Endothelial cell of umbilical vein (primary cell): ENCODE measurements around the gene ELF4. TPM values are rescaled to one million over a fixed set of nuclear protein-coding genes. Genes with fewer than 3 reads are reported as not detected.

Experiments used
- BruUV-seq: library from RNA; stranded (reverse); fragments of 400-500 nt; replicated peaks from 2 replicates; lab custom pipeline; 2021; lab: Mats Ljungman, UMichigan
- CTCF ChIA-PET: fragments of 300-600, 350-600 bp; sonication (Branson Sonifier 250); formaldehyde crosslinking; loops from one replicate; lab custom pipeline; 2021; ENCODE audit warnings: antibody characterized with exemption, inconsistent platforms; lab: Charles Lee
- POLR2A ChIA-PET: fragments of 300-600, 350-600 bp; sonication (Branson Sonifier 250); formaldehyde crosslinking; loops from one replicate; lab custom pipeline; 2021; ENCODE audit warnings: antibody characterized with exemption, inconsistent platforms; lab: Charles Lee
- DNase-seq: peaks from one replicate; pipeline ENCODE4 v3.0.0-alpha.2; 2011; ENCODE audit warnings: low read depth, low spot score
- FAIRE-seq: peaks from 2 replicates; lab custom pipeline; 2011; peaks lifted over from hg19 to GRCh38; lab: Jason Lieb, UNC
- H2AFZ ChIP-seq: 2 replicates; pipeline ENCODE4 v1.6.0; 2012; ENCODE audit warnings: low read depth, low read length, control low read depth, inconsistent platforms
- H3K27ac ChIP-seq: 2 replicates; pipeline ENCODE4 v1.5.1; 2011; ENCODE audit warnings: low read depth, mild to moderate bottlenecking, control low read depth, low read length, moderate library complexity; ENCODE audit not compliant: insufficient read depth
- H3K27me3 ChIP-seq, 2 experiments: 2 replicates each; pipeline versions ENCODE4 v1.6.0 to v1.6.1; 2011; ENCODE audit warnings: low read length in 2 of 2, mixed read lengths in 1 of 2; ENCODE audit not compliant: control insufficient read depth in 2 of 2, insufficient read depth in 2 of 2
- H3K36me3 ChIP-seq, 2 experiments: 2 replicates in 1 of 2; 3 replicates in 1 of 2; pipeline ENCODE4 v1.5.1; 2011; ENCODE audit warnings: low read length in 2 of 2, mild to moderate bottlenecking in 1 of 2, moderate library complexity in 1 of 2; ENCODE audit not compliant: control insufficient read depth in 2 of 2, insufficient read depth in 2 of 2; ENCODE audit errors: extremely low read depth in 1 of 2
- H3K4me1 ChIP-seq: 3 replicates; pipeline ENCODE4 v1.5.1; 2011; ENCODE audit warnings: mild to moderate bottlenecking, low read length; ENCODE audit not compliant: control insufficient read depth, insufficient read depth; ENCODE audit errors: extremely low read depth
- H3K4me2 ChIP-seq: 2 replicates; pipeline ENCODE4 v1.6.1; 2011; ENCODE audit warnings: low read length, control low read depth, mixed read lengths; ENCODE audit not compliant: insufficient read depth
- H3K4me3 ChIP-seq, 3 experiments: fragments of 200-600 bp in 1 of 3; sonication (generic), shearing (Covaris generic) in 1 of 3; replicated peaks in 1 of 3; 2 replicates each; pipeline ENCODE4 v1.5.1; 2011 to 2016; ENCODE audit warnings: control low read depth in 3 of 3, low read length in 3 of 3, mild to moderate bottlenecking in 2 of 3, inconsistent platforms in 1 of 3, low read depth in 1 of 3, moderate library complexity in 1 of 3; ENCODE audit not compliant: insufficient read depth in 1 of 3
- H3K79me2 ChIP-seq: 2 replicates; pipeline ENCODE4 v1.6.0; 2012; ENCODE audit warnings: low read length, inconsistent platforms; ENCODE audit not compliant: control insufficient read depth, insufficient read depth
- H3K9ac ChIP-seq: replicated peaks from 2 replicates; pipeline ENCODE3; 2011; ENCODE audit warnings: low read length, control low read depth; ENCODE audit not compliant: insufficient read depth; ENCODE audit errors: extremely low read depth
- H3K9me1 ChIP-seq: replicated peaks from 3 replicates; pipeline ENCODE4 v1.6.0; 2011; ENCODE audit warnings: mild to moderate bottlenecking, low read length; ENCODE audit not compliant: control insufficient read depth, insufficient read depth; ENCODE audit errors: extremely low read depth
- H3K9me3 ChIP-seq: replicated peaks from 2 replicates; pipeline ENCODE4 v1.5.1; 2012; ENCODE audit warnings: low read length, inconsistent platforms; ENCODE audit not compliant: control insufficient read depth, insufficient read depth
- H4K20me1 ChIP-seq: replicated peaks from 2 replicates; pipeline ENCODE3; 2011; ENCODE audit warnings: mild to moderate bottlenecking, low read length; ENCODE audit not compliant: control insufficient read depth, insufficient read depth; ENCODE audit errors: extremely low read depth
- CTCF ChIP-seq, 2 donors: IDR thresholded peaks; 1 replicate in 1 of 2; 2 replicates in 1 of 2; pipeline ENCODE4 v1.5.1; 2011; ENCODE audit warnings: low read length in 2 of 2, mild to moderate bottlenecking in 2 of 2, moderate library complexity in 2 of 2, control low read depth in 1 of 2, inconsistent platforms in 1 of 2, low read depth in 1 of 2; ENCODE audit not compliant: insufficient read depth in 1 of 2; ENCODE audit errors: extremely low read depth in 1 of 2
- EZH2 ChIP-seq: IDR thresholded peaks from 2 replicates; pipeline ENCODE4 v1.6.1; 2012; ENCODE audit warnings: borderline replicate concordance, low read depth, mild to moderate bottlenecking, moderate library complexity, low read length, inconsistent platforms; ENCODE audit not compliant: severe bottlenecking
- FOS ChIP-seq: IDR thresholded peaks from 2 replicates; pipeline ENCODE4 v1.6.1; 2011; ENCODE audit warnings: mild to moderate bottlenecking, low read length, moderate library complexity, borderline replicate concordance; ENCODE audit not compliant: insufficient read depth
- GATA2 ChIP-seq: IDR thresholded peaks from 2 replicates; pipeline ENCODE4 v1.7.0; 2011; ENCODE audit warnings: low read depth, mild to moderate bottlenecking, moderate library complexity, mixed read lengths, low read length; ENCODE audit not compliant: insufficient read length, insufficient read depth
- JUN ChIP-seq: IDR thresholded peaks from 2 replicates; pipeline ENCODE4 v1.6.1; 2011; ENCODE audit warnings: borderline replicate concordance, low read depth; ENCODE audit not compliant: insufficient read length, insufficient read depth
- MAX ChIP-seq: IDR thresholded peaks from 2 replicates; pipeline ENCODE4 v1.6.1; 2011; ENCODE audit not compliant: insufficient read depth, insufficient read length
- MYC ChIP-seq: IDR thresholded peaks from one replicate; pipeline ENCODE4 v1.6.1; 2011; ENCODE audit warnings: mild to moderate bottlenecking, low read depth, low read length
- POLR2A ChIP-seq: IDR thresholded peaks from 2 replicates; pipeline ENCODE4 v1.6.1; 2012; ENCODE audit warnings: low read depth, mild to moderate bottlenecking, control low read depth, low read length
- POLR2AphosphoS5 ChIP-seq: IDR thresholded peaks from 2 replicates; pipeline ENCODE4 v1.6.1; 2012; ENCODE audit warnings: low read depth, mild to moderate bottlenecking, control low read depth, low read length, moderate library complexity; ENCODE audit not compliant: insufficient read depth
- dilution Hi-C: fragments of 300-500 bp; cut with MboI; formaldehyde crosslinking; loops from one replicate; pipeline ENCODE4 v1.15.0; 2019; ENCODE audit warnings: low sequenced_read_pairs; ENCODE audit not compliant: extremely low pct_ligation_motif_present
- intact Hi-C: fragments of 100-400 bp; cut with micrococcal nuclease; formaldehyde crosslinking; loops from one replicate; pipeline ENCODE4 v1.10.0; 2022
- polyA plus RNA-seq, 4 experiments: library from polyadenylated mRNA; depleted of rRNA in 3 of 4; stranded (reverse) in 3 of 4; unstranded in 1 of 4; fragments of >200 nt; gene quantifications; 2 replicates each; pipeline versions ENCODE4 v1.2.1 to v1.2.3, GENCODE V29; 2011 to 2012; ENCODE audit warnings: missing spikeins in 1 of 4
- total RNA-seq: library from RNA; stranded (reverse); gene quantifications from 2 replicates; pipeline ENCODE4 v1.2.3, GENCODE V29; 2021

Gene ELF4
- total and polyA plus RNA-seq, 2 donors (not counting 3 experiments of a cell fraction or from before 2014, with no cell fraction given) = 31.9 to 33.4 TPM

GRCh38 chrX:130091980-130092522 lies 18.2 kb downstream of the ELF4 start:
- CTCF ChIA-PET = interaction anchor here (0.6 kb wide), 1 partner anchor 29 kb away, joined by 3 read pairs; no protein-coding TSS in a partner anchor

More at GRCh38 chrX:130091980-130092522, 18.2 kb downstream of the ELF4 start:
- BruUV-seq = no TSS peak
- peaks cover 18% of the 10 kb centered on the region for H3K4me1 ChIP-seq
- peaks cover 46% of the 10 kb centered on the region for H3K79me2 ChIP-seq
- no peak overlapping the region for H3K9ac ChIP-seq
- no peak overlapping the region for H2AFZ ChIP-seq
- H3K4me3 ChIP-seq = no peak overlapping the region
- dilution Hi-C loops = no loop called here
- intact Hi-C loops = no loop called here
- H4K20me1 ChIP-seq = no peaks in the 10 kb centered on the region
- H3K9me3 ChIP-seq = no peaks in the 10 kb centered on the region
- no peaks in the 10 kb centered on the region for H3K9me1 ChIP-seq
- POLR2A ChIA-PET = no interaction called here
- H3K27ac ChIP-seq = peak overlapping the region; percentile 22
- H3K4me2 ChIP-seq = no peak overlapping the region
- peak; percentile 83 for FAIRE-seq
- H3K36me3 ChIP-seq = no peaks in the 10 kb centered on the region
- no peaks in the 10 kb centered on the region for H3K27me3 ChIP-seq
- TF ChIP-seq POLR2AphosphoS5 (no peak), FOS (no peak), CTCF (IDR thresholded peaks at IDR 0.05; ENCODE audit: extremely low read depth in 1 of 2, insufficient read depth in 1 of 2, low read depth in 1 of 2, low read length in 2 of 2) (no peak), GATA2 (no peak), MYC (no peak), EZH2 (no peak), MAX (no peak), POLR2A (no peak), JUN (no peak)
- peak; percentile 47 for DNase-seq
